ENCODE data around the gene CMSS1.

DNA sequence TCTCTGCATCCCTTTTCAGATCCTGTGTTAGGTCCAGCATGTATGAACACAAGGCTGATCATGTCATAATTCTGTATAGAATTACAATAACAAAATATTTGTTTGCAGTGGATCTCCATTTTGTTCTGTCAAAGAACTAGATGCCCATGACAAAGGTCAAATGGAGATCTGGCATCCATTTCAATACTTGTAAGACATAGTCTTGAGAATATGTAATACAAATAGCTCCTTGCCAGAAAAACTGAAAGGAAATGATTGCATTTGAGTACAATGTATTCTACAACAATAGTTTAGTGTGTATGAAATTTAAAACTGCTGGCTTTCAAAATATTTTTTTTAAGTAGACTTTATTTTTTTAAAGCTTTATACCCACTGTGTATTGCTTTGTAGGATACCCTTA, 101.1 kb downstream of the CMSS1 start:
- TF ChIP-seq, protein P1, sequence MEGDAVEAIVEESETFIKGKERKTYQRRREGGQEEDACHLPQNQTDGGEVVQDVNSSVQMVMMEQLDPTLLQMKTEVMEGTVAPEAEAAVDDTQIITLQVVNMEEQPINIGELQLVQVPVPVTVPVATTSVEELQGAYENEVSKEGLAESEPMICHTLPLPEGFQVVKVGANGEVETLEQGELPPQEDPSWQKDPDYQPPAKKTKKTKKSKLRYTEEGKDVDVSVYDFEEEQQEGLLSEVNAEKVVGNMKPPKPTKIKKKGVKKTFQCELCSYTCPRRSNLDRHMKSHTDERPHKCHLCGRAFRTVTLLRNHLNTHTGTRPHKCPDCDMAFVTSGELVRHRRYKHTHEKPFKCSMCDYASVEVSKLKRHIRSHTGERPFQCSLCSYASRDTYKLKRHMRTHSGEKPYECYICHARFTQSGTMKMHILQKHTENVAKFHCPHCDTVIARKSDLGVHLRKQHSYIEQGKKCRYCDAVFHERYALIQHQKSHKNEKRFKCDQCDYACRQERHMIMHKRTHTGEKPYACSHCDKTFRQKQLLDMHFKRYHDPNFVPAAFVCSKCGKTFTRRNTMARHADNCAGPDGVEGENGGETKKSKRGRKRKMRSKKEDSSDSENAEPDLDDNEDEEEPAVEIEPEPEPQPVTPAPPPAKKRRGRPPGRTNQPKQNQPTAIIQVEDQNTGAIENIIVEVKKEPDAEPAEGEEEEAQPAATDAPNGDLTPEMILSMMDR (IDR thresholded peaks at IDR 0.05 in 4 of 5, conservative IDR thresholded peaks at IDR 0.05 in 1 of 5), result no peak
- TF ChIP-seq POLR2A (IDR thresholded peaks at IDR 0.05), result no peak
